ENCODE measurements around the gene SOX18.

- TF ChIP-seq ZFP3 (CRISPR knock-in tag; IDR thresholded peaks at IDR 0.05) (no peak), ESRRG (CRISPR knock-in tag; IDR thresholded peaks at IDR 0.05) (no peak), GLIS3 (CRISPR knock-in tag; IDR thresholded peaks at IDR 0.05) (no peak), OSR1 (CRISPR knock-in tag; IDR thresholded peaks at IDR 0.05) (no peak), TSHZ2 (CRISPR knock-in tag; IDR thresholded peaks at IDR 0.05) (no peak), RARB (CRISPR knock-in tag; IDR thresholded peaks at IDR 0.05) (no peak), ZFP30 (CRISPR knock-in tag; IDR thresholded peaks at IDR 0.05) (no peak), ZNF70 (CRISPR knock-in tag; IDR thresholded peaks at IDR 0.05) (no peak), PPARA (CRISPR knock-in tag; IDR thresholded peaks at IDR 0.05; ENCODE audit: borderline replicate concordance) (no peak), PATZ1 (CRISPR knock-in tag; IDR thresholded peaks at IDR 0.05; ENCODE audit: borderline replicate concordance) (no peak), ISL1 (CRISPR knock-in tag; IDR thresholded peaks at IDR 0.05) (no peak), CREB5 (CRISPR knock-in tag; IDR thresholded peaks at IDR 0.05; ENCODE audit: low read depth) (no peak), ZNF8 (CRISPR knock-in tag; IDR thresholded peaks at IDR 0.05) (no peak), SNAI2 (CRISPR knock-in tag; IDR thresholded peaks at IDR 0.05) (no peak)
These were observed 46.5 kb upstream of the SOX18 start for GRCh38 chr20:64095927-64096326.
